HG03097 (cell line): ENCODE measurements around the gene CCDC88C.
"Not testable (repeated sequence)": the region's sequence is repeated elsewhere in the genome, so short reads cannot be mapped to it uniquely, and the experiment has no call there.

Experiments used
- ATAC-seq: cut with Tn5 transposase; IDR thresholded peaks from one replicate; pipeline ENCODE4 v1.9.1; 2021; ENCODE audit not compliant: unreplicated experiment, low FRiP score

Gene CCDC88C

GRCh38 chr14:91277546-91278382, 139.9 kb downstream of the CCDC88C start:
- ATAC-seq: no peak

GRCh38 chr14:91274796-91275195, 142.8 kb downstream of the CCDC88C start:
- no peak for ATAC-seq

- ATAC-seq: no peak
These were observed 143.7 kb downstream of the CCDC88C start for GRCh38 chr14:91273885-91274273.

GRCh38 chr14:91273273-91273884, 144.2 kb downstream of the CCDC88C start:
- no peak for ATAC-seq

- ATAC-seq: no peak
These were observed 145.0 kb downstream of the CCDC88C start for GRCh38 chr14:91272341-91273272.

GRCh38 chr14:91271639-91272038, 146.0 kb downstream of the CCDC88C start:
- no peak for ATAC-seq

- no peak for ATAC-seq
These were observed 147.0 kb downstream of the CCDC88C start for GRCh38 chr14:91270619-91271018.

- ATAC-seq: no peak
These were observed 147.4 kb downstream of the CCDC88C start for GRCh38 chr14:91270188-91270587.

- ATAC-seq: no peak
These were observed 148.3 kb downstream of the CCDC88C start for GRCh38 chr14:91269076-91269991.

GRCh38 chr14:91267965-91268437, 149.6 kb downstream of the CCDC88C start:
- no peak for ATAC-seq

- not testable (repeated sequence) for ATAC-seq
These were observed 151.3 kb downstream of the CCDC88C start for GRCh38 chr14:91266276-91266675.

- ATAC-seq: no peak
These were observed 152.2 kb downstream of the CCDC88C start for GRCh38 chr14:91265404-91265803.

GRCh38 chr14:91264151-91265150, 153.2 kb downstream of the CCDC88C start:
- no peak for ATAC-seq

- no peak for ATAC-seq
These were observed 154.3 kb downstream of the CCDC88C start for GRCh38 chr14:91263329-91263728.

- ATAC-seq: no peak
These were observed 155.6 kb downstream of the CCDC88C start for GRCh38 chr14:91261986-91262549.

GRCh38 chr14:91261115-91261514, 156.5 kb downstream of the CCDC88C start:
- no peak for ATAC-seq

GRCh38 chr14:91258876-91259275, 158.7 kb downstream of the CCDC88C start:
- ATAC-seq: no peak

- no peak for ATAC-seq
These were observed 159.5 kb downstream of the CCDC88C start for GRCh38 chr14:91258011-91258618.
